Thoracic aorta (tissue), 2 donors: ENCODE measurements around the gene DIP2A. TPM values are rescaled to one million over a fixed set of nuclear protein-coding genes. Genes with fewer than 3 reads are reported as not detected.
A peak's percentile ranks its signal among the peaks of the same experiment; 100 is the strongest.

ENCODE experiments used
- ATAC-seq: fragments of 150-250 bp; one replicate; pipeline ENCODE4 v1.8.0; 2017; ENCODE audit warnings: low read depth; ENCODE audit not compliant: insufficient number of reproducible peaks, low FRiP score
- DNase-seq: peaks from one replicate; pipeline ENCODE4 v3.0.0-alpha.2; 2020; ENCODE audit warnings: low spot score
- H3K27ac ChIP-seq, 2 donors: fragments of 200-600 bp; sonication (generic); 1 replicate in 1 of 2; 2 replicates in 1 of 2; pipeline ENCODE4 v1.5.1; 2016; ENCODE audit warnings: mild to moderate bottlenecking in 2 of 2, moderate library complexity in 2 of 2
- H3K27me3 ChIP-seq: fragments of 200-600 bp; sonication (generic); replicated peaks from 2 replicates; pipeline ENCODE4 v1.6.0; 2016; ENCODE audit warnings: mild to moderate bottlenecking; ENCODE audit not compliant: insufficient read depth
- H3K36me3 ChIP-seq: fragments of 200-600 bp; sonication (generic); one replicate; pipeline ENCODE4 v1.5.1; 2016
- H3K4me1 ChIP-seq, 2 donors: fragments of 200-600 bp; sonication (generic); 1 replicate in 1 of 2; 2 replicates in 1 of 2; pipeline versions ENCODE4 v1.5.1 to v1.6.0; 2016; ENCODE audit warnings: low read depth in 2 of 2, mild to moderate bottlenecking in 1 of 2; ENCODE audit not compliant: control insufficient read depth in 1 of 2
- H3K4me3 ChIP-seq: fragments of 200-600 bp; sonication (generic); 2 replicates; pipeline ENCODE4 v1.5.1; 2016; ENCODE audit warnings: mild to moderate bottlenecking
- H3K9me3 ChIP-seq: fragments of 200-600 bp; sonication (generic); 2 replicates; pipeline ENCODE4 v1.5.1; 2016
- CTCF ChIP-seq: fragments of 200-600 bp; sonication (generic); IDR thresholded peaks from one replicate; pipeline ENCODE4 v1.5.1; 2019; ENCODE audit warnings: antibody characterized with exemption
- total RNA-seq, 2 donors: library from RNA; depleted of rRNA; stranded (reverse); fragments of >200 nt; gene quantifications; one replicate each; pipeline versions ENCODE4 v1.1.0 to v1.2.3, GENCODE V29; 2016

Gene DIP2A
- total RNA-seq, 2 donors from 2014 or later = 47.7 to 58.3 TPM

GRCh38 chr21:46559291-46559983 lies 100.7 kb downstream of the DIP2A start:
- no peaks in the 10 kb centered on the region for H3K9me3 ChIP-seq
- no peaks in the 10 kb centered on the region for H3K4me1 ChIP-seq
- H3K27ac ChIP-seq = no peak overlapping the region
- peaks cover 46% of the 10 kb centered on the region for H3K36me3 ChIP-seq
- peak overlapping the region; percentile 14 for H3K4me3 ChIP-seq
- H3K27me3 ChIP-seq = no peaks in the 10 kb centered on the region
- no peak for DNase-seq
- TF ChIP-seq CTCF = no peak
- no peak for ATAC-seq

- H3K4me1 ChIP-seq = no peaks in the 10 kb centered on the region
- no peak overlapping the region for H3K27ac ChIP-seq
- no peaks in the 10 kb centered on the region for H3K9me3 ChIP-seq
- no peak for DNase-seq
- no peak for TF ChIP-seq CTCF
- ATAC-seq = no peak
- H3K4me3 ChIP-seq = no peak overlapping the region
- H3K27me3 ChIP-seq = no peaks in the 10 kb centered on the region
- H3K36me3 ChIP-seq = peaks cover 50% of the 10 kb centered on the region
Measured at GRCh38 chr21:46560568-46561444, 102.1 kb downstream of the DIP2A start.

- Histone ChIP-seq H3K9me3 (no peaks in the 10 kb centered on the region), H3K36me3 (peaks cover 52% of the 10 kb centered on the region), H3K27me3 (no peaks in the 10 kb centered on the region), H3K27ac (no peak overlapping the region), H3K4me3 (no peak overlapping the region), H3K4me1 (no peaks in the 10 kb centered on the region)
- no peak for DNase-seq
- TF ChIP-seq CTCF = no peak
- ATAC-seq = no peak
Measured at GRCh38 chr21:46561445-46562090, 102.9 kb downstream of the DIP2A start.

- H3K27me3 ChIP-seq = no peaks in the 10 kb centered on the region
- TF ChIP-seq CTCF = no peak
- peaks cover 52% of the 10 kb centered on the region for H3K36me3 ChIP-seq
- no peaks in the 10 kb centered on the region for H3K4me1 ChIP-seq
- no peak for ATAC-seq
- no peak overlapping the region for H3K4me3 ChIP-seq
- no peak for DNase-seq
- H3K9me3 ChIP-seq = no peaks in the 10 kb centered on the region
- no peak overlapping the region for H3K27ac ChIP-seq
Measured at GRCh38 chr21:46562472-46562871, 103.8 kb downstream of the DIP2A start.
